CD4-positive, alpha-beta T cell treated with Interleukin-12 subunit alpha and Interleukin-12 subunit beta, for 1 hour (primary cell): ENCODE results near the gene ODAD4.

Source experiments
- DNase-seq: peaks from one replicate; pipeline ENCODE4 v3.0.0-alpha.2; 2020

ODAD4 gene

GRCh38 chr17:41972571-41973407 is 42.4 kb downstream of the ODAD4 start:
- DNase-seq = no peak

- no peak for DNase-seq
Measured at GRCh38 chr17:41973408-41973811, 43.0 kb downstream of the ODAD4 start.

GRCh38 chr17:41974031-41974430 is 43.6 kb downstream of the ODAD4 start:
- DNase-seq = no peak

GRCh38 chr17:41974658-41975057 is 44.2 kb downstream of the ODAD4 start:
- DNase-seq = no peak

GRCh38 chr17:41975099-41976083 is 45.0 kb downstream of the ODAD4 start:
- DNase-seq = no peak

GRCh38 chr17:41976142-41976768 is 45.8 kb downstream of the ODAD4 start:
- DNase-seq = no peak

GRCh38 chr17:41977991-41978390 is 47.6 kb downstream of the ODAD4 start:
- no peak for DNase-seq

- DNase-seq = no peak
Measured at GRCh38 chr17:41982026-41982760, 51.8 kb downstream of the ODAD4 start.

GRCh38 chr17:41984454-41984853 is 54.0 kb downstream of the ODAD4 start:
- DNase-seq = no peak

GRCh38 chr17:41985919-41986318 is 55.5 kb downstream of the ODAD4 start:
- DNase-seq = no peak

GRCh38 chr17:41986634-41987033 is 56.2 kb downstream of the ODAD4 start:
- DNase-seq = no peak

- no peak for DNase-seq
Measured at GRCh38 chr17:41987642-41988041, 57.2 kb downstream of the ODAD4 start.

GRCh38 chr17:41988418-41988817 is 58.0 kb downstream of the ODAD4 start:
- no peak for DNase-seq

GRCh38 chr17:41989702-41990419 is 59.4 kb downstream of the ODAD4 start:
- DNase-seq = no peak

GRCh38 chr17:41992576-41992975 is 62.2 kb downstream of the ODAD4 start:
- no peak for DNase-seq

- no peak for DNase-seq
Measured at GRCh38 chr17:41996855-41997164, 66.4 kb downstream of the ODAD4 start.

GRCh38 chr17:41998497-41998896 is 68.1 kb downstream of the ODAD4 start:
- DNase-seq = no peak

- DNase-seq = no peak
Measured at GRCh38 chr17:42000413-42001133, 70.2 kb downstream of the ODAD4 start.

GRCh38 chr17:42001729-42002128 is 71.3 kb downstream of the ODAD4 start:
- DNase-seq = no peak

- DNase-seq = no peak
Measured at GRCh38 chr17:42002175-42002791, 71.9 kb downstream of the ODAD4 start.

- no peak for DNase-seq
Measured at GRCh38 chr17:42002792-42003301, 72.4 kb downstream of the ODAD4 start.
